HFF-Myc (cell line): Measurements from ENCODE around the gene DNAI2.

ENCODE experiments used
- DNase-seq: peaks from one replicate; pipeline ENCODE4 v3.0.0-alpha.2; 2011; ENCODE audit warnings: low read depth; ENCODE audit errors: extremely low read depth
- H3K4me3 ChIP-seq: replicated peaks from 2 replicates; pipeline ENCODE4 v1.5.1; 2011; ENCODE audit warnings: low read depth, mild to moderate bottlenecking, control low read depth, low read length
- TF ChIP-seq, protein P1 (sequence below): IDR thresholded peaks from 2 replicates; pipeline ENCODE4 v1.5.1; 2012; ENCODE audit warnings: mild to moderate bottlenecking, low read depth, low read length, control low read depth; ENCODE audit errors: missing control alignments

Gene DNAI2

DNA sequence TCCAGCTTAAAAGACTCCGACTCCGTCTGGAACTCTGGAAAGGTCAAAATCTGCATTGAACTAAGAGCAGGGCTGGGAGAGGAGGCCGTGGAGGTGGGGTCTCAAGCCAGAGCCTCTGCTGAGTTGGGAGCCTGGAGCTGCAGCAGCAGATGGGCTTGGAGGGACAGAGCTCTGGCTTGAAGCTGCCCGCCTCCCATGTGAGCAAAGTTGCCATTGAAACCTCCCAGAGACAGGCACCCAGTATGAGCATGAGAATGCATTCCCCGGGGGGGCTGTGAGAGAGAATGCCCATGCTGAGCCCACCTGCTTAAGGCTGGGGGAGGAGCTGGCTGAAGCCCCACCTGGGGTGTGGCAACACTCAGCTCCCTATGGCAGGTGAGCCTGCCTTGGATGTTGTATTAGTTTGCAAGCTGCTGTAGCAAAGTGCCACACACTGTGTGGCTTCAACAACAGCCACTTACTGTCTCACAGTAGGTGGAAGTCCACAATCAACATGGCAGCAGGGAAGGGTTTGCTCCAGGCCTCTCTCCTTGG is 61.6 kb downstream of the DNAI2 start:
- TF ChIP-seq, protein P1, sequence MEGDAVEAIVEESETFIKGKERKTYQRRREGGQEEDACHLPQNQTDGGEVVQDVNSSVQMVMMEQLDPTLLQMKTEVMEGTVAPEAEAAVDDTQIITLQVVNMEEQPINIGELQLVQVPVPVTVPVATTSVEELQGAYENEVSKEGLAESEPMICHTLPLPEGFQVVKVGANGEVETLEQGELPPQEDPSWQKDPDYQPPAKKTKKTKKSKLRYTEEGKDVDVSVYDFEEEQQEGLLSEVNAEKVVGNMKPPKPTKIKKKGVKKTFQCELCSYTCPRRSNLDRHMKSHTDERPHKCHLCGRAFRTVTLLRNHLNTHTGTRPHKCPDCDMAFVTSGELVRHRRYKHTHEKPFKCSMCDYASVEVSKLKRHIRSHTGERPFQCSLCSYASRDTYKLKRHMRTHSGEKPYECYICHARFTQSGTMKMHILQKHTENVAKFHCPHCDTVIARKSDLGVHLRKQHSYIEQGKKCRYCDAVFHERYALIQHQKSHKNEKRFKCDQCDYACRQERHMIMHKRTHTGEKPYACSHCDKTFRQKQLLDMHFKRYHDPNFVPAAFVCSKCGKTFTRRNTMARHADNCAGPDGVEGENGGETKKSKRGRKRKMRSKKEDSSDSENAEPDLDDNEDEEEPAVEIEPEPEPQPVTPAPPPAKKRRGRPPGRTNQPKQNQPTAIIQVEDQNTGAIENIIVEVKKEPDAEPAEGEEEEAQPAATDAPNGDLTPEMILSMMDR = no peak
- DNase-seq = no peak

DNA sequence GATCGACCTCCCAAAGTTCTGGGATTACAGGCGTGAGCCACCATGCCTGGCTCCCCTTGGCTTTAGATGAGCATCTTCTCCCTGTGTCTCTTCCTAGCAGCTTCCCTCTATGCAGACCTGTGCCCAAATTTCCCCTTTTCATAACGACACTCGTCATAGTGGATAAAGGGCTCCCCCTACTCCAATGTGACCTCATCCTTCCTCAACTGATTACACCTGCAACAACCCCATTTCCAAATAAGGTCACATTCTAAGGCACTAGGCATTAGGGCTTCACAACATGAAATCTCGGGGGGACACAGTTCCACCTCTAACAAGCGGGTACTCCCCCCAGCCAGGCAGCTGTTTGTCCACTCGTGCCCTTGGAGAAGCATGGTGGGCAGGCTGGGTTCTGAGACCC is 62.3 kb downstream of the DNAI2 start:
- DNase-seq = no peak
- no peak overlapping the region for H3K4me3 ChIP-seq
- TF ChIP-seq, protein P1 = no peak

More for the DNA sequence above, 61.6 kb downstream of the DNAI2 start:
- H3K4me3 ChIP-seq = no peak overlapping the region

DNA sequence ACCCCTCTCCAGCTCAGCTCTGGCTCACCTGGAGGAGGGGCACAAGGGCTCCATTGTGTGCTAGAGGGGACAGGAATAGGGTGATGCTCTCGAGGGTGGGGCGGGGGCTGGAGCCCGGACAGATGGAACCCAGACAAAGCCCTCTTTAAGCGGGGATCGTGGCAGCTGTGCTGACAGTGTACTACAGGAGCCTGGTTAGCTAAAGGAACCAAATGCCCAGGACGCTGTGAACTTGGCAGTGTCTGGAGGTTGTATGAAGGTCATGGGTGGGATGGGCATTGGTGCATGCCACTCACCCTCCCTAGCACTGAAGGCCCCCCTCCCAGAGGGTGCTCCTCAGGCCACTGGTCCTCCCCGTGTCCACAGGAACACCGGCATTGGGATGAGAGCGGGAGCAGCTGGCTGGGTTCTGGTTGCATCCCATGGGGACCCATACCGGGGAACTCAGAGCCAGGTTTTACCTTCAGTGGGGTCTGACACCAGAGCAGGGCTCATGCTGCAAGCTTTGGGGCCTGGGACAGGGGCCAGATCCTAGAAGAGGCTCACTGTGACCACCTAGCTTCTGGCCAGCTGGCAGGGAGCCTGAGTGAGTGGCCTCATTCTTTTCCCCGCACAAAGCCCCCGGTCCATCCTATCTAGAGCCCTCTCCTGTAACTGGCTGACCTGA is 63.9 kb downstream of the DNAI2 start:
- no peak for DNase-seq
- TF ChIP-seq, protein P1 = no peak

DNA sequence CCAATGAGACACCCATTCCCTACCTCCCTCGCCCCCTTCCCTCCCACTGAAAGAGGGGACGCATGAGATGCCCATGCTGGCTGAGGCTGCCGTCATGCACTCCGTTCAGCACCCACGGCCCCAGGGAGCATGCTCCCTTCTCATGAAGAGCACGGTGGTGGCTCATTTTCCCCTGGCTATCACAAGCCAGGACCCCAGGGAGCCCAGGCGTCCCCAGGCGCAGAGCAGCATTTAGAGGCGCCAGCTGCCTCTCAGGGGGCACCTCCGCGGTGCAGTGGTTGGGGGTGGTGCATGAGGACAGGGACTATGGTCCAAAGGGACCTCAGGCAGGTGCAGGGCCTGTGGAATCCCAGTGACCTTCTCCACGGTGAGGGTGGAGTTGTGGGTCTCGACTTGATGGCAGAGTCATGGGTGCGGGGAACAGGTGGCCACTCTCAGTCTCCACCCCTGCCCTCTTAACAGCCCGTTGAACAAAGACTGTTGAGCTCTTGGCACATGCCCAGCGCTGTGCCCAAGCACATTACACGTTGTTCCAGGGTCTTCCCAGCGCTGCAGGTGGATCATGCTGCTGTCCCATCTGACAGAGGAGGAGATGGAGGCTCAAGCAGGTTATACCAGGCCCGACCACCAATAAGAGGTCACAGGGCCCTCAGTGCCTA is 65.6 kb downstream of the DNAI2 start:
- DNase-seq = no peak
- no peak overlapping the region for H3K4me3 ChIP-seq
- TF ChIP-seq, protein P1 = no peak

More for the DNA sequence above, 63.9 kb downstream of the DNAI2 start:
- H3K4me3 ChIP-seq = no peak overlapping the region

DNA sequence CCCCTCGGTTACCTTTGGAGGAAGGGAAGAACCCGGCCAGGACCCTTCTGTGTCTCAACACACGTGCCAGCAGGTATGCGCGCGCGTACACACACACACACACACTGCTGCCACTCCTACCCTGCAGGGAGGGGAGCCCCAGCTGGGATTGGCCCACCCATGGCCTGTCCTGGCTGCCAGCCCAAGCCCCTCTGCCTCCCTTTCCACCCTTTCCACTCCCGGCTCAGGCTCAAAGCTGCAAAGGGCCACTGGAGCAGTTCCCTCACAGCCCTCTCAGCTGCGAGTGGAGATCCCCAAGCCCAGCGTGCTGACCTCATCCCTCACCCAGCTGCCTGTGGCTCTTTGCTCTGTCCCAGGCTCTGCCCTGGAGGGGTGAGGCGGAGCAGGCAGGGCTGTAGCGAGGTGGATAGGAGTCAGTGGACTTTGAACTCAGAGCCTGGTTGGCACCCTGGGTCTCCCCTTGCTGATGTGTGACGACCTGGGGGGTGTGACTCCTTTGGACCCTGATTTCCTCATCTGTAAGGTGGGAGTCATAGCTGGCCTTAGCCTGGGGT is 66.5 kb downstream of the DNAI2 start:
- no peak for DNase-seq

DNA sequence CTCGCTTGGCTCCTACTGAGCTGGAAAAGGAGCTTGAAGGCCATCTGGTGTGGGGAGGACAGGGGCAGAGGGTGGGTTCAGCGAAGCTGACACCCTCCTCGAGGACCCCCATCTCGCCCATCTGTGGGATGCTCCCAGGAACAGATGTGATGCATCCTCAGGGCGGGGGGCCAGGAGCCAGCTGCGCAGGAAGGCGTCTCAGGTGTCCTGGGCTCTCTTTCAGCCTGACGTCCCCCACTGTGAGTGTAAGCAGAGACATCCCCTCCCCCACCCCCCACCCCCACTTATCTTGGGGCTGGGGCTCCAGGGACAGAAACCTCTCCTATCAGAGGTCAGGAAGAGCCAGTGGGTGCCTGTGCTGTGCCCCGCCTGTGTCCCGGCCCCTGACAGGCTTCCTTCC is 68.2 kb downstream of the DNAI2 start:
- no peak overlapping the region for H3K4me3 ChIP-seq
- no peak for DNase-seq
- TF ChIP-seq, protein P1 = no peak

More for the DNA sequence above, 66.5 kb downstream of the DNAI2 start:
- no peak overlapping the region for H3K4me3 ChIP-seq
- TF ChIP-seq, protein P1 = no peak
